ENCODE measurements around the gene NEK4.

NEK4 gene

DNA sequence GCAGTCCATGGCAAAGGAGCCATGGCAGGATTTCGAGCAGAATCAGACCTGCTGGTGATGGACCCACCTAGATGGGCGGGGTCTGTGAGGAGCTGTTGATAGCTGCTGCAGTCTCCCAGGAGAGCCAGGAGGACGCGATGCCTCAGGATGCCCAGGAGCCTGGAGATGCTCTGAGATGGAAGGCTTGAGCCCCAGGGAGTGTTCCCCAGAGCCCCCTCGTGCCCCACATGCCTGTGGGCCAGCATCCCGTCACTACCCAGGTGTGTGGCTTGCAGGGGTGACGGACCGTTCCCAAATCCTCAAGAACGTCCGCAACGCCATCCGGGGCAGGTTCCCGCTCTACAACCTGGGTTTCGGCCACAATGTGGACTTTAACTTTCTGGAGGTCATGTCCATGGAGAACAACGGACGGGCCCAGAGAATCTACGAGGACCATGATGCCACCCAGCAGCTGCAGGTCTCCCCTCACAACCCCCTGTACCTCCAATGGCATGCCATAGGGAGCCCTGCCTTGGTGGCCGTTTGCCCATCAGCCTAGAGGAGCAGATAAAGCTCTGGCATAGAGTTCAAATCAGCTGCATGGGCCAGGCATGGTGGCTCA lies 13.4 kb upstream of the NEK4 start:
- H3K9ac ChIP-seq (ENCODE audit: low read length) = no peak overlapping the region
- H3K56ac ChIP-seq (ENCODE audit: low read length) = no peak overlapping the region
- no peak overlapping the region for H3K23ac ChIP-seq (ENCODE audit: low read length)
- no peak overlapping the region for H2BK15ac ChIP-seq (replicated peaks; ENCODE audit: low read depth)
- H3K4me3 ChIP-seq (ENCODE audit: low read length) = no peak overlapping the region
- no peak overlapping the region for H3K4me2 ChIP-seq (ENCODE audit: low read length)
- H3K4ac ChIP-seq (ENCODE audit: low read depth, low read length) = no peak overlapping the region
- no peak overlapping the region for H2AK5ac ChIP-seq (ENCODE audit: low read length)
- no peak overlapping the region for H4K8ac ChIP-seq (ENCODE audit: low read depth, low read length)
- no CpG with 5 or more reads among the region's 18 CpGs for WGBS (ENCODE audit: extremely low coverage, insufficient coverage, low lambda C conversion rate)
- no peak overlapping the region for H3K18ac ChIP-seq (ENCODE audit: low read length)
- no peak for DNase-seq
- no peaks in the 10 kb centered on the region for H3K4me1 ChIP-seq (ENCODE audit: control insufficient read depth, low read depth, low read length)
- no peaks in the 10 kb centered on the region for H3K79me2 ChIP-seq (ENCODE audit: control insufficient read depth, insufficient read depth, low read length)
- no peaks in the 10 kb centered on the region for H3K27me3 ChIP-seq (ENCODE audit: insufficient read depth, low read length, poor library complexity)
- H2BK120ac ChIP-seq (ENCODE audit: low read depth, low read length) = no peak overlapping the region
- H3K79me1 ChIP-seq (ENCODE audit: low read length) = no peaks in the 10 kb centered on the region
- no peak overlapping the region for H4K5ac ChIP-seq (ENCODE audit: low read length)
- no peak overlapping the region for H3K27ac ChIP-seq (ENCODE audit: low read depth, low read length)
- H3K36me3 ChIP-seq (ENCODE audit: control insufficient read depth, insufficient read depth, low read length) = no peaks in the 10 kb centered on the region
- H2BK5ac ChIP-seq (ENCODE audit: low read length) = no peak overlapping the region

DNA sequence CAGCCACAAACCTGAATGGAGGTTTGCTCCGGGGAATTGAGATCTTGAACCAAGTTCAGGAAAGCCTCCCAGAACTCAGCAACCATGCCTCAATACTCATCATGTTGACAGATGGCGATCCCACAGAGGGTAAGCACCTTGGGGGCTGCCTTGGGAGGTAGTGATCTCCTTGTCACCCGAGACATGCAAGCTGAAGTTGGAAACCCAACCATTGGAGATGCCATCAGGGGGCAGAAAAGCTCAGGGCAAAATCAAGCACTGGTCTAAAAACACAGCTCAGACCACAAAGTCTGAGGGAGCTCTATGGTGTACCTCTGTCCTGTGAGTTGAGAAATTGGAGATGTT lies 12.4 kb upstream of the NEK4 start:
- no peaks in the 10 kb centered on the region for H3K79me2 ChIP-seq (ENCODE audit: control insufficient read depth, insufficient read depth, low read length)
- no peak overlapping the region for H3K9ac ChIP-seq (ENCODE audit: low read length)
- no peak overlapping the region for H3K4me2 ChIP-seq (ENCODE audit: low read length)
- no peak for DNase-seq
- H2BK15ac ChIP-seq (replicated peaks; ENCODE audit: low read depth) = no peak overlapping the region
- H2AK5ac ChIP-seq (ENCODE audit: low read length) = no peak overlapping the region
- no peaks in the 10 kb centered on the region for H3K79me1 ChIP-seq (ENCODE audit: low read length)
- no peaks in the 10 kb centered on the region for H3K27me3 ChIP-seq (ENCODE audit: insufficient read depth, low read length, poor library complexity)
- H4K8ac ChIP-seq (ENCODE audit: low read depth, low read length) = no peak overlapping the region
- H3K18ac ChIP-seq (ENCODE audit: low read length) = no peak overlapping the region
- H3K4me1 ChIP-seq (ENCODE audit: control insufficient read depth, low read depth, low read length) = no peaks in the 10 kb centered on the region
- no peak overlapping the region for H3K23ac ChIP-seq (ENCODE audit: low read length)
- no peak overlapping the region for H3K56ac ChIP-seq (ENCODE audit: low read length)
- no peak overlapping the region for H4K5ac ChIP-seq (ENCODE audit: low read length)
- no peak overlapping the region for H3K4ac ChIP-seq (ENCODE audit: low read depth, low read length)
- WGBS (ENCODE audit: extremely low coverage, insufficient coverage, low lambda C conversion rate) = no CpG with 5 or more reads among the region's 3 CpGs
- no peak overlapping the region for H2BK5ac ChIP-seq (ENCODE audit: low read length)
- no peak overlapping the region for H2BK120ac ChIP-seq (ENCODE audit: low read depth, low read length)
- H3K36me3 ChIP-seq (ENCODE audit: control insufficient read depth, insufficient read depth, low read length) = no peaks in the 10 kb centered on the region
- no peak overlapping the region for H3K27ac ChIP-seq (ENCODE audit: low read depth, low read length)
- no peak overlapping the region for H3K4me3 ChIP-seq (ENCODE audit: low read length)

DNA sequence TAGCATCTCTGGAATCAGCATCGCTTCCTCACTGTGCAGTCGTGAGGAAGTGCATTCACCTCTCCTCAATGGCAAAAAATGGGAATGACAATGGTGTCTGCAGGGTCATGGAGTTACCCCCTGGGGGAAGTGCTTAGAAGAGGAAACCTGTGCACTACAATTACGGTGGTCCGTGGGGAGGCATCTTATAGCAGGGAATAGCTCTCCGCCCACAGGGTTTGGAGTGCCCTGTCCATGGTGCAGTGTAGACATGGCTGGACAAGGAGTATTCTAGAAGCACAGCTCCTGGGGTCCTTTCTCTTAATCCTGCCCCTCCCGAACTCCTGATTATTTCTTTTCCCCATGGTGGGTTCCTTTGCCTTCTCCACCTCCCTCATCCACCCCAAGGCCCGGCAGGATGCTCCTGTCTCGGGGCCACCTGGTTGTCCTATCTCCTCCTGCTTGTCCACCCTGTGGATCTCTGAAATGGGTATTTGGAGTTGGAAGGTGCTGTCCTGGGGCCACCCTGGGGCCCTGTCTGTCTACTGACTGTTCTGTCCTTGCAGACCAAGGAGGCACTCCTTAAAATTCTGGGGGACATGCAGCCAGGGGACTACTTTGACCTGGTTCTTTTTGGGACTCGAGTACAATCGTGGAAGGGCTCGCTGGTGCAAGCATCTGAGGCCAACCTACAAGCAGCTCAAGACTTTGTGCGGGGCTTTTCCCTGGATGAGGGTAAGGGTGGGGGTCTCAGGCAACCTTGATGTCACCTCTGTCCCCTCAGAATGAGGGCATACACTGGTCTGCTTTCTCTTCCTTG lies 11.9 kb upstream of the NEK4 start:
- Histone ChIP-seq H3K36me3 (ENCODE audit: control insufficient read depth, insufficient read depth, low read length) (no peaks in the 10 kb centered on the region), H3K4me2 (ENCODE audit: low read length) (no peak overlapping the region), H3K4me3 (ENCODE audit: low read length) (no peak overlapping the region), H3K56ac (ENCODE audit: low read length) (no peak overlapping the region), H3K4ac (ENCODE audit: low read depth, low read length) (no peak overlapping the region), H2AK5ac (ENCODE audit: low read length) (no peak overlapping the region), H2BK15ac (replicated peaks; ENCODE audit: low read depth) (no peak overlapping the region), H3K23ac (ENCODE audit: low read length) (no peak overlapping the region), H2BK5ac (ENCODE audit: low read length) (no peak overlapping the region), H3K4me1 (ENCODE audit: control insufficient read depth, low read depth, low read length) (no peaks in the 10 kb centered on the region), H3K79me2 (ENCODE audit: control insufficient read depth, insufficient read depth, low read length) (no peaks in the 10 kb centered on the region), H3K27me3 (ENCODE audit: insufficient read depth, low read length, poor library complexity) (no peaks in the 10 kb centered on the region), H3K18ac (ENCODE audit: low read length) (no peak overlapping the region), H3K27ac (ENCODE audit: low read depth, low read length) (no peak overlapping the region), H3K9ac (ENCODE audit: low read length) (no peak overlapping the region), H4K5ac (ENCODE audit: low read length) (no peak overlapping the region), H3K79me1 (ENCODE audit: low read length) (no peaks in the 10 kb centered on the region), H4K8ac (ENCODE audit: low read depth, low read length) (no peak overlapping the region), H2BK120ac (ENCODE audit: low read depth, low read length) (no peak overlapping the region)
- no CpG with 5 or more reads among the region's 12 CpGs for WGBS (ENCODE audit: extremely low coverage, insufficient coverage, low lambda C conversion rate)
- DNase-seq = no peak

DNA sequence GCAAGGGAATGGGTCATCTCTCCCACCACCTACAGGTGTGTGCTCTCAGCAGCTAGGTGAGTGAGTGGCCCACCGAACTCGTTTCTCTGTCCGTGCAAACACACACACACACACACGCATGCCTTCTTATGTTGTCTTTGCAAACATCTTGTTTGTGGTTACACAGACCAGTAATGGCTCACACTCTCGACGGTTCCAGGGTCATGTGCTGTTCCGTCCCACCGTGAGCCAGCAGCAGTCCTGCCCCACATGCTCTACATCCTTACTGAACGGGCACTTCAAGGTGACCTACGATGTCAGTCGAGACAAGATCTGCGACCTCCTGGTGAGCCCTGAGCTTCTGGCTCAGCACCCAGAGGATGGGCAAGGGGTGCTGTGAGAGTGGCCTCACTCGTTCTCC lies 11.0 kb upstream of the NEK4 start:
- no CpG with 5 or more reads among the region's 13 CpGs for WGBS (ENCODE audit: extremely low coverage, insufficient coverage, low lambda C conversion rate)
- no peaks in the 10 kb centered on the region for H3K27me3 ChIP-seq (ENCODE audit: insufficient read depth, low read length, poor library complexity)

DNA sequence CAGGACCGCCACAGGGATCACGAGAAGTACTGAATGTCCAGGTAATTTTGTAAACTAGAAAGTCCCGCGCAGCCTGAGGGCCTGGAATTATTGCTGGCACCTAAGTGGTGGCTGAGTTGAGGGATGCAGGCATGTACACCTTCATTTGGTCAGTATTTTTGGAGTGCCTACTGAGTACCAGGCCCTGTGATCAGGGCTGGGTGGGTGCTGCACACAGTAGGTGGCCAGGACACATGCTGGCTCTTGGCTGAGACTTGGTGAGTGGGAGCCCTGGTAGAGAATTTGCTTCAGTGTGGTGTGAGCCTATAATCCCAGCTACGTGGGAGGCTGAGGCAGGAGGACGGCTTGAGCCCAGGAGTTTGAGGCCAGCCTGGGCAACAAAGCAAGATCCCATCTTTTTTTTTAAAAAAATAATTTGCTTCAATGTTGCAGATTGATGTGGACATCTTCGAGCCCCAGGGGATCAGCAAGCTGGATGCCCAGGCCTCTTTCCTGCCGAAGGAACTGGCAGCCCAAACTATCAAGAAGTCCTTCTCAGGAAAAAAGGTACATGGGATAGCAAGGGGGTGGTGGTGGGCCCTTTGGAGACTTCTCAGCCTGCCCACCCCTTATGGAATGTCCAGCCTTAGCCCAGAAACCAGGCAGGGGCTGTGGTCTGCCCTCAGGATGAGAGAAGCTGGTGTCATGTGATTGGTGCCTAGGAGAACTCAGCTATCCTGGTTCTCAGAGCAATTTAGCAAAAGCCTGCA lies 9.3 kb upstream of the NEK4 start:
- Histone ChIP-seq H4K5ac (ENCODE audit: low read length) (no peak overlapping the region), H3K27me3 (ENCODE audit: insufficient read depth, low read length, poor library complexity) (no peaks in the 10 kb centered on the region), H3K4me3 (ENCODE audit: low read length) (no peak overlapping the region), H3K4me1 (ENCODE audit: control insufficient read depth, low read depth, low read length) (no peaks in the 10 kb centered on the region), H3K79me1 (ENCODE audit: low read length) (no peaks in the 10 kb centered on the region), H2BK15ac (replicated peaks; ENCODE audit: low read depth) (no peak overlapping the region), H3K4me2 (ENCODE audit: low read length) (no peak overlapping the region), H3K4ac (ENCODE audit: low read depth, low read length) (no peak overlapping the region), H4K8ac (ENCODE audit: low read depth, low read length) (no peak overlapping the region), H3K18ac (ENCODE audit: low read length) (no peak overlapping the region), H3K23ac (ENCODE audit: low read length) (no peak overlapping the region), H2AK5ac (ENCODE audit: low read length) (no peak overlapping the region), H3K79me2 (ENCODE audit: control insufficient read depth, insufficient read depth, low read length) (no peaks in the 10 kb centered on the region), H3K27ac (ENCODE audit: low read depth, low read length) (no peak overlapping the region), H3K56ac (ENCODE audit: low read length) (no peak overlapping the region), H2BK5ac (ENCODE audit: low read length) (no peak overlapping the region), H3K9ac (ENCODE audit: low read length) (no peak overlapping the region), H2BK120ac (ENCODE audit: low read depth, low read length) (no peak overlapping the region), H3K36me3 (ENCODE audit: control insufficient read depth, insufficient read depth, low read length) (no peaks in the 10 kb centered on the region)
- DNase-seq = no peak
- WGBS (ENCODE audit: extremely low coverage, insufficient coverage, low lambda C conversion rate) = no CpG with 5 or more reads among the region's 8 CpGs

More for the DNA sequence above, 11.0 kb upstream of the NEK4 start:
- no peaks in the 10 kb centered on the region for H3K79me2 ChIP-seq (ENCODE audit: control insufficient read depth, insufficient read depth, low read length)
- no peak overlapping the region for H2BK120ac ChIP-seq (ENCODE audit: low read depth, low read length)
- no peak overlapping the region for H3K27ac ChIP-seq (ENCODE audit: low read depth, low read length)
- no peak overlapping the region for H2BK5ac ChIP-seq (ENCODE audit: low read length)
- no peaks in the 10 kb centered on the region for H3K4me1 ChIP-seq (ENCODE audit: control insufficient read depth, low read depth, low read length)
- H3K9ac ChIP-seq (ENCODE audit: low read length) = no peak overlapping the region
- no peak overlapping the region for H4K8ac ChIP-seq (ENCODE audit: low read depth, low read length)
- no peak overlapping the region for H3K56ac ChIP-seq (ENCODE audit: low read length)
- H3K4me3 ChIP-seq (ENCODE audit: low read length) = no peak overlapping the region
- no peaks in the 10 kb centered on the region for H3K36me3 ChIP-seq (ENCODE audit: control insufficient read depth, insufficient read depth, low read length)
- no peaks in the 10 kb centered on the region for H3K79me1 ChIP-seq (ENCODE audit: low read length)
- no peak overlapping the region for H3K18ac ChIP-seq (ENCODE audit: low read length)
- H2AK5ac ChIP-seq (ENCODE audit: low read length) = no peak overlapping the region
- no peak overlapping the region for H3K4me2 ChIP-seq (ENCODE audit: low read length)
- H3K4ac ChIP-seq (ENCODE audit: low read depth, low read length) = no peak overlapping the region
- H3K23ac ChIP-seq (ENCODE audit: low read length) = no peak overlapping the region
- H4K5ac ChIP-seq (ENCODE audit: low read length) = no peak overlapping the region
- no peak for DNase-seq
- no peak overlapping the region for H2BK15ac ChIP-seq (replicated peaks; ENCODE audit: low read depth)
